NB4 (cell line): Measurements from ENCODE around the gene TM4SF5.
A peak's percentile ranks its signal among the peaks of the same experiment; 100 is the strongest.

Experiments used
- DNase-seq: peaks from one replicate; pipeline ENCODE4 v3.0.0; 2010; ENCODE audit warnings: low read depth
- H3K4me3 ChIP-seq: one replicate; pipeline ENCODE4 v1.5.1; 2011; ENCODE audit warnings: mild to moderate bottlenecking, low read depth, low read length, moderate library complexity
- MYC ChIP-seq: IDR thresholded peaks from 2 replicates; pipeline ENCODE4 v1.6.1; 2011; ENCODE audit warnings: low read depth, low read length
- POLR2A ChIP-seq: IDR thresholded peaks from 2 replicates; pipeline ENCODE4 v1.6.1; 2011; ENCODE audit warnings: mild to moderate bottlenecking; ENCODE audit not compliant: insufficient read length; ENCODE audit errors: extremely low read depth
- TF ChIP-seq, protein P1 (sequence below): IDR thresholded peaks from one replicate; pipeline ENCODE4 v1.5.1; 2012; ENCODE audit warnings: low read depth, low read length
- TF ChIP-seq, protein P2 (sequence below): IDR thresholded peaks from 2 replicates; pipeline ENCODE4 v1.6.1; 2011; ENCODE audit warnings: low read depth, low read length

The TM4SF5 gene

DNA sequence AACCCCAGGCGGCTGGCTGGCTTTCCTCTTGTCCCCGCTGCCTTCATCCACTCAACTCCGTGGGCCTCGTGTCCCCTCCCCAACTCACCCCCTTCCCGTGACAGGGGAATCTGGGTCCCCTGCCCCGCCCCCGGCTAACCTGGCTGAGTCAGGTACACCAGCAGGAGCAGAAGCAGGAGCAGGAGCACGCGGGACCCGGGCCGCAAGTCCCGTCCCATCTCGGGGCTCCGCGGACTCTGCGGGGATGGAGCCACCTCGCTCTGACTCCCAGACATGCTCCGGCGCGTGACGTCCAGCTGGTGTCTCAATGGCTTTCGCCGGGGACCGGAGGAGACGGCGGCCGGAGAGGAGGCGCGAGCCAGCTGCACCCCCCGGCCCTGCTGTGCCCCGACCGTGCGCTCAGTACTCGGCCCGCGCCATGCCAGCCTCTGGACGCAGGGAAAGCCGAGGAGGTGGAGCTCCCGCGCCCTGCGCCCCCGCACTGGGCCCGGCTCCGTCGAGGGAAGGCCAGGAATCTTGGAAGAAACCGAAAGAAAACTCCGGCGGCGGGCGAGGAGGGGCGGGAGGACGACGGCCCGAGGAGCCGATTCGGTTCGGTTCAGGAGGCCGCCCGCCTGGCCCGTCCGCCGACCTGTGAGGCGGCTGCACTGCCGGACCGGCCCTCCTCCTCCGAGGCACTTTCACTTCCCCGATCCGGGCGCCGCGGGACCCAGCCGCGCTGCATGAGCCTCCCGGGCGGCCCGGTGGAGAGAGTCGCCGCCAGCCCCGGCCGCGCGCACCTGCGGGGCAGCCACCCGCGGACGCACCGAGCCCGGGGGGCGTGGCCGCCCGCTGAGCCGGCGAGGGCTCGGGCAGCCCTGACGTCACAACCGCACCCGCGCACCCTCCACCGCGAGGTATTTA lies 32.3 kb upstream of the TM4SF5 start, which contains the start of the genes CXCL16 and ZMYND15:
TSS of gene CXCL16 (minus strand) at position 807 of the 903 bp plus-strand sequence. CDS start at position 218, 589 bp downstream.
TSS of gene ZMYND15 (plus strand) at position 712 of the 903 bp plus-strand sequence. CDS start 716 bp downstream, outside the sequence.
- TF ChIP-seq, protein P1, sequence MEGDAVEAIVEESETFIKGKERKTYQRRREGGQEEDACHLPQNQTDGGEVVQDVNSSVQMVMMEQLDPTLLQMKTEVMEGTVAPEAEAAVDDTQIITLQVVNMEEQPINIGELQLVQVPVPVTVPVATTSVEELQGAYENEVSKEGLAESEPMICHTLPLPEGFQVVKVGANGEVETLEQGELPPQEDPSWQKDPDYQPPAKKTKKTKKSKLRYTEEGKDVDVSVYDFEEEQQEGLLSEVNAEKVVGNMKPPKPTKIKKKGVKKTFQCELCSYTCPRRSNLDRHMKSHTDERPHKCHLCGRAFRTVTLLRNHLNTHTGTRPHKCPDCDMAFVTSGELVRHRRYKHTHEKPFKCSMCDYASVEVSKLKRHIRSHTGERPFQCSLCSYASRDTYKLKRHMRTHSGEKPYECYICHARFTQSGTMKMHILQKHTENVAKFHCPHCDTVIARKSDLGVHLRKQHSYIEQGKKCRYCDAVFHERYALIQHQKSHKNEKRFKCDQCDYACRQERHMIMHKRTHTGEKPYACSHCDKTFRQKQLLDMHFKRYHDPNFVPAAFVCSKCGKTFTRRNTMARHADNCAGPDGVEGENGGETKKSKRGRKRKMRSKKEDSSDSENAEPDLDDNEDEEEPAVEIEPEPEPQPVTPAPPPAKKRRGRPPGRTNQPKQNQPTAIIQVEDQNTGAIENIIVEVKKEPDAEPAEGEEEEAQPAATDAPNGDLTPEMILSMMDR, result no peak
- TF ChIP-seq, protein P2, sequence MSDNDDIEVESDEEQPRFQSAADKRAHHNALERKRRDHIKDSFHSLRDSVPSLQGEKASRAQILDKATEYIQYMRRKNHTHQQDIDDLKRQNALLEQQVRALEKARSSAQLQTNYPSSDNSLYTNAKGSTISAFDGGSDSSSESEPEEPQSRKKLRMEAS, result no peak
- TF ChIP-seq POLR2A (no peak), MYC (no peak)
- H3K4me3 ChIP-seq, result peak within 1 kb of the TSS; percentile 40
- peak; percentile 35 for DNase-seq

DNA sequence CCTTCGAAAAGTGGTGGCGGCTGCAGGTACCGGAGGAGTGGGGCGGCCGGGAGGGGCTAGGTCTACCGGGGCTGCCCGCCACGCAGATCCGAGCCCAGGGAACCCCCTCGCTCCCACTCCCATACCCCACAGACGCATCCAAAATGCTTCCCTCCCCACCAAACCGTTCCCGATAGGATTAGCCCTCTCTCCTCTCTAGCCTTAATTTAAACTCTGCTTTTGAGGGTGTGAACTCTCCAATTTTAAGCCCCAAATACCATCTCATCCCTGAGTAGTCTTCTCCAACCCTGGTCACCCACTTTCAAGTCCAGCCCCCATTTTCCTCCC lies 31.7 kb upstream of the TM4SF5 start:
- DNase-seq, result no peak
- TF ChIP-seq, protein P1, result no peak
- TF ChIP-seq, protein P2, result no peak
- no peak for TF ChIP-seq POLR2A
- TF ChIP-seq MYC, result no peak
- H3K4me3 ChIP-seq, result no peak overlapping the region

DNA sequence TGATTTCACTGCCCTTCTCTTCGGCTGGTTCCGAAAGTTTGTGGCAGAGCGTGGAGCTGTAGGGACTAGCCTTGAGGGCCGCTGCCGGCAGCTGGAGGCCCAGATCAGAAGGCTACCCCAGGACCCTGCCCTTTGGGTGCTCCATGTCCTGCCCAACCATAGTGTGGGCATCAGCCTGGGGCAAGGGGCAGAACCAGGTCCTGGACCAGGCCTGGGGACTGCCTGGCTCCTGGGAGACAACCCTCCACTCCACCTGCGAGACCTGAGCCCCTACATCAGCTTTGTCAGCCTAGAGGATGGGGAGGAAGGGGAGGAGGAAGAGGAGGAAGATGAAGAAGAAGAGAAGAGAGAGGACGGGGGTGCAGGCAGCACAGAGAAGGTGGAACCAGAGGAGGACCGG lies 31.1 kb upstream of the TM4SF5 start:
- H3K4me3 ChIP-seq, result no peak overlapping the region
- TF ChIP-seq MYC (no peak), POLR2A (no peak)
- TF ChIP-seq, protein P2, result no peak
- TF ChIP-seq, protein P1, result no peak
- DNase-seq, result no peak

DNA sequence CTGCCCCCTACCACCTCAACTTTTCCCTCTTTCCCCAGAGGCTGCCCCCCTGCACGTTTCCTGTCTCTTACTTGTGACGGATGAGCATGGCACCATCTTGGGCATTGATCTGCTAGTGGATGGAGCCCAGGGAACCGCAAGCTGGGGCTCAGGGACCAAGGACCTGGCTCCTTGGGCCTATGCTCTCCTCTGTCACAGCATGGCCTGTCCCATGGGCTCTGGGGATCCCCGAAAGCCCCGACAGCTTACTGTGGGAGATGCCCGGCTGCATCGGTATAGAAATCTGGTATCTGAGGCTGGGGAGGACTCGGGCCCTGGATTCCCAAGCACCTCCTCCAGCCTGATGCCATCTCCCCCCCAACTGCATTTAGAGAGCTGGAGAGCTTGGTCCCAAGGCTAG lies 30.1 kb upstream of the TM4SF5 start:
- TF ChIP-seq, protein P2, result no peak
- TF ChIP-seq, protein P1, result no peak
- TF ChIP-seq MYC (no peak), POLR2A (no peak)
- no peak overlapping the region for H3K4me3 ChIP-seq
- no peak for DNase-seq

DNA sequence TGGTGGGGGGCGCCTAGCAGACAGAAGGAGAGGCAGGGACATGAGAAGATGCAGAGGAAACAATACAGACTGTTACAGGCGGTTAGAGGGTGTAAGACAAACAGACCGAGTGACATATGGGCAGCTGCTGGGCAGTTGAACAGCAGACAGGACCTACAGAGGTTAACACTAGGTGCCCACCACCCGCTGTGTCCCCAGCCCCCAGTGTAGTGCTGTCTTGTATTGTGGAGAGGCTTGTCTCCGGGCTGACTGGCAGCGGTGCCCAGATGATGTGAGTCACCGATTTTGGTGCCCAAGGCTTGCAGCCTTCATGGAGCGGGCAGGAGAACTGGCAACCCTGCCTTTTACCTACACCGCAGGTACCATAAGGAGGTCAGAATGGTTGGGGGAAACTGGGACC lies 29.6 kb upstream of the TM4SF5 start:
- no peak overlapping the region for H3K4me3 ChIP-seq
- TF ChIP-seq POLR2A (no peak), MYC (no peak)
- TF ChIP-seq, protein P1, result no peak
- TF ChIP-seq, protein P2, result no peak
- no peak for DNase-seq
